Esophagus muscularis mucosa (tissue), 4 donors: ENCODE data around the gene SIRT1. TPM values are rescaled to one million over a fixed set of nuclear protein-coding genes. Genes with fewer than 3 reads are reported as not detected.
"Not testable (repeated sequence)": the region's sequence is repeated elsewhere in the genome, so short reads cannot be mapped to it uniquely, and the experiment has no call there.

Experiments
- DNase-seq: peaks from one replicate; pipeline ENCODE4 v3.0.0-alpha.2; 2017; ENCODE audit errors: extremely low spot score
- H3K27ac ChIP-seq, 4 donors: fragments of 200-600 bp; sonication (generic); replicated peaks in 1 of 4; 1 replicate in 3 of 4; 2 replicates in 1 of 4; pipeline ENCODE4 v1.5.1; 2016 to 2019; ENCODE audit warnings: mild to moderate bottlenecking in 1 of 4
- H3K27me3 ChIP-seq, 4 donors: fragments of 200-600 bp; sonication (generic); one replicate each; pipeline versions ENCODE4 v1.5.1 to v1.6.0; 2016 to 2019
- H3K36me3 ChIP-seq, 4 donors: fragments of 200-600 bp; sonication (generic); one replicate each; pipeline ENCODE4 v1.5.1; 2016 to 2019
- H3K4me1 ChIP-seq, 4 donors: fragments of 200-600 bp; sonication (generic); one replicate each; pipeline ENCODE4 v1.5.1; 2016 to 2019
- H3K4me3 ChIP-seq, 4 donors: fragments of 200-600 bp; sonication (generic); 1 replicate in 2 of 4; 2 replicates in 2 of 4; pipeline ENCODE4 v1.5.1; 2016 to 2019; ENCODE audit warnings: mild to moderate bottlenecking in 4 of 4, moderate library complexity in 1 of 4
- H3K9me3 ChIP-seq, 4 donors: fragments of 200-600 bp; sonication (generic); 1 replicate in 3 of 4; 2 replicates in 1 of 4; pipeline ENCODE4 v1.5.1; 2016 to 2019
- CTCF ChIP-seq, 3 experiments: fragments of 200-600 bp in 2 of 3; fragments of 450-650 bp in 1 of 3; sonication (generic) in 2 of 3; IDR thresholded peaks; one replicate each; pipeline ENCODE4 v1.5.1; 2017 to 2019; ENCODE audit warnings: antibody characterized with exemption in 3 of 3, mild to moderate bottlenecking in 2 of 3, moderate library complexity in 1 of 3
- EP300 ChIP-seq: sonication (generic); formaldehyde crosslinking; IDR thresholded peaks from one replicate; pipeline ENCODE4 v1.6.1; 2017; ENCODE audit warnings: antibody characterized with exemption
- POLR2A ChIP-seq: fragments of 450-650 bp; IDR thresholded peaks from one replicate; pipeline ENCODE4 v1.6.1; 2017; ENCODE audit warnings: antibody characterized with exemption, moderate library complexity, mild to moderate bottlenecking, low read depth
- POLR2AphosphoS5 ChIP-seq, 2 donors: sonication (generic); formaldehyde crosslinking; IDR thresholded peaks; one replicate each; pipeline ENCODE4 v1.6.1; 2017; ENCODE audit warnings: antibody characterized with exemption in 2 of 2
- WGBS: methylation state at CpG from one replicate; pipeline ENCODE4 v1.1.5; 2018; 5-methylcytosine and 5-hydroxymethylcytosine counted together
- intact Hi-C: fragments of 100-400 bp; cut with DNase I; formaldehyde crosslinking; loops from one replicate; pipeline ENCODE4 v1.15.1; 2023
- total RNA-seq, 4 donors: library from RNA; depleted of rRNA; stranded (reverse); fragments of >200 nt; gene quantifications; one replicate each; pipeline versions ENCODE4 v1.1.0 to v1.2.1, GENCODE V29; 2016

SIRT1 gene
- total RNA-seq, 4 donors from 2014 or later: 23.7 to 30.3 (median 29.2) TPM

DNA sequence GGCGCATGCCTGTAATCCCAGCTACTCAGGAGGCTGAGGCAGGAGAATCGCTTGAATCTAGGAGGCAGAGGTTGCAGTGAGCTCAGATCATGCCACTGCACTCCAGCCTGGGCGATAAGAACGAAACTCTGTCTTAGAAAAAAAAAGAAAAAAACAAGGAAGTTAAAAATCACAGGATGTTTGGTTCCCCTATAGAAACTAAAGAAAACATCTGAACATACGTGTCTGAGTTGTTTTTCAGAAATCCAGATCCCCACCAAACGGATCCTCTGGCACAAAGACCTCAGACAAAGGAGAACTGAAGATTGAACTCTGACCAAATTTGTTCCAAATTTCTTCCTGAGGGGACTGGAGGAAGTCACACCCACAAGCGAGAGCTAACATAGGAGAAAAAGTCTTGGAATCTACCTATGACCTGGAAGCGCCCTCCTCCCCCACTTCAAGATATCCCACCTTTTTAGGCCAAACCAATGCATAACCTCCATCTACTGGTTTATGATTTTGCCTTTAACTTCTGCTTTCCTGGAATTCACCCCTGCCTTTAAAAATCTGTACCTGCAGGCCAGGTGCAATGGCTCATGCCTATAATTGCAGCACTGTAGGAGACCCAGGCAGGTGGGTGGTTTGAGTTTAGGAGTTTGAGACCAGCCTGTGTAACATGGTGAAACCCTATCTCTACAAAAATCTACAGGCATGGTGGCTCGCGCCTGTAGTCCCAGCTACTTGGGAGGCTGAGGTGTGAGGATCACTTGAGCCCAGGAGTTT is 19.7 kb upstream of the SIRT1 start:
- H3K4me3 ChIP-seq: no peak overlapping the region
- TF ChIP-seq CTCF (IDR thresholded peaks at IDR 0.05): no peak
- TF ChIP-seq POLR2A: no peak
- no peak for TF ChIP-seq POLR2AphosphoS5 (IDR thresholded peaks at IDR 0.05)
- no peak for DNase-seq
- no peaks in the 10 kb centered on the region for H3K9me3 ChIP-seq
- no peak overlapping the region for H3K27ac ChIP-seq
- H3K36me3 ChIP-seq: no peaks in the 10 kb centered on the region
- no peaks in the 10 kb centered on the region for H3K27me3 ChIP-seq
- intact Hi-C loops: no loop called here
- no peaks in the 10 kb centered on the region for H3K4me1 ChIP-seq
- WGBS: 86% methylated on average over 10 of the region's 10 CpGs

DNA sequence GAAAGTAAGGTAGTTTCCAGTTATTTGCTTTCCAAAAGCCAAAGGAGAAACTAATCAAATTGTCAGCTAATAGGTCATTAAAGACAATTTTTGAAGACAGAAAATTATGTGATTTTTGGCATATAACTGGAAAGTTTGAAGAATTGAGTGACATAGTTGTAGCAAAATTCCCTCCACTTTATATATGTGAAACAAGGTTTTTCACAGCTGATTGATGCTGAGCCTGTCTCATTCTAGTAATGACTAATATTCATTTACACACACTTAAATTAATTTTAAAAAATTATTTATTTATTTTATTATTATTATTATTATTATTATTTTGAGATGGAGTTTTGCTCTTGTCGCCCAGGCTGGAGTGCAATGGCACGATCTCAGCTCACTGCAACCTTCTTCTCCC is 16.3 kb upstream of the SIRT1 start:
- Histone ChIP-seq H3K27ac (no peak overlapping the region), H3K9me3 (no peaks in the 10 kb centered on the region), H3K4me3 (no peak overlapping the region), H3K4me1 (no peaks in the 10 kb centered on the region), H3K36me3 (no peaks in the 10 kb centered on the region), H3K27me3 (no peaks in the 10 kb centered on the region)
- intact Hi-C loops: no loop called here
- 100% methylated on average over 2 of the region's 2 CpGs for whole genome bisulfite sequencing
- TF ChIP-seq POLR2AphosphoS5 (IDR thresholded peaks at IDR 0.05) (no peak), EP300 (no peak), POLR2A (no peak), CTCF (IDR thresholded peaks at IDR 0.05) (no peak)
- no peak for DNase-seq

GRCh38 chr10:67869996-67870395 is 14.5 kb upstream of the SIRT1 start:
- intact Hi-C loops: no loop called here
- WGBS: 91% methylated on average over 6 of the region's 6 CpGs
- no peaks in the 10 kb centered on the region for H3K4me1 ChIP-seq
- TF ChIP-seq POLR2AphosphoS5 (IDR thresholded peaks at IDR 0.05) (no peak), EP300 (no peak), POLR2A (no peak), CTCF (IDR thresholded peaks at IDR 0.05) (no peak)
- no peak overlapping the region for H3K4me3 ChIP-seq
- no peaks in the 10 kb centered on the region for H3K9me3 ChIP-seq
- no peaks in the 10 kb centered on the region for H3K36me3 ChIP-seq
- no peak for DNase-seq
- H3K27ac ChIP-seq: no peak overlapping the region
- H3K27me3 ChIP-seq: no peaks in the 10 kb centered on the region

DNA sequence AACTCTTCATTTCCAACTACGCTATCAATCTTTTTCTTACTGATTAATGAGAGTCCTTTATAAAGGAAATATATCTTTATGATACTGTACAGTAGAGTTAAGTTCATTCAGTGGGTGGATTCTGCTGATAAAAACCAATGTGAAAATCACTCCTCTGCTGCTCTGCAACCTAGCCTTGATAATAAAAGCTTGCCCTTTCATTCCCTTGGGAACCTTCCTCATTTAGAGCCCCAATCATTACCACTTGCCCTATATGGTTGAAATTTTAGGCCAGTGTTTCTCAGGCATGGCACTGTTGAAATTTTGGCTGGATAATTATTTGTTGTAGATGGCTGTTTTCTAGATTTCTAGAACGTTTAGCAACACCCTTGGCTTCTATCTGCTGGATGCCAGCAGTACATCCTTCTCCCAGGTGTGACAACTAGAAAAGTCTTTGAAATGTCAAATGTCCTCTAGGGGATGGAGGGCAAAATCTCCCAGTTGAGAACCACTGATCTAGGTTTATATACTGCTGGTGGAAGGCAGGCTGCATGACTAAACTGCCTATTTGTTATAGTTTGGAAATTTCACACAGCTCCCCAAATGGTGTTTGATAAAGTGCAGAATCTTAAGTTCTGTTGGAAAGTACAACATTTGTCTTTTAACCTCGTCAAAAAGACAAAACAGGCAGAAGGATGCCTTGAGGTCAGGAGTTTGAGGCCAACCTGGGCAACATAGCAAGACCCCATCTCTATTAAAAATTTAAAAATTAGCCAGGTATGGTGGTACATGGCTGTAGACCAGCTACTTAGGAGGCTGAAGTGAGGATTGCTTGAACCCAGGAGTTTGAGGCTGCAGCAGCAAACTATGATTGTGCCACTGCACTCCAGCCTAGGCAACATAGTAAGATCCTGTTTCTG is 8.9 kb upstream of the SIRT1 start:
- no peaks in the 10 kb centered on the region for H3K9me3 ChIP-seq
- H3K27me3 ChIP-seq: no peaks in the 10 kb centered on the region
- DNase-seq: no peak
- TF ChIP-seq POLR2A: no peak
- no peak for TF ChIP-seq POLR2AphosphoS5 (IDR thresholded peaks at IDR 0.05)
- no peak for TF ChIP-seq CTCF (IDR thresholded peaks at IDR 0.05)
- no peak for TF ChIP-seq EP300
- WGBS: 67% methylated on average over 3 of the region's 3 CpGs
- no peaks in the 10 kb centered on the region for H3K36me3 ChIP-seq
- H3K4me1 ChIP-seq: no peaks in the 10 kb centered on the region
- intact Hi-C loops: no loop called here
- H3K27ac ChIP-seq: no peak overlapping the region
- no peak overlapping the region for H3K4me3 ChIP-seq

DNA sequence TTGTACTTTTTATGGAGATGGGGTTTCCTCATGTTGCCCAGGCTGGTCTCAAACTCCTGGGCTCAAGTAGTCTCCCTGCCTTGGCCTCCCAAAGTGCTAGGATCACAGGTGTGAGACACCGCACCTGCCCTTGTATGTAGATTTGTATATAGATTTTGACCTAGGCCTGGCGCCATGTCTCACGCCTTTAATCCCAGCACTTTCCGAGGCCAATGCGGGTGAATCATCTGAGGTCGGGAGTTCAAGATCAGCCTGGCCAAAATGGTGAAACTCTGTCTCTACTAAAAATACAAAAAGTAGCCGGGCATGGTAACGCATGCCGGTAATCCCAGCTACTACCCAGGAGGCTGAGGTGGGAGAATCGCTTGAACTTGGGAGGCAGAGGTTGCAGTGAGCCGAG is 7.0 kb upstream of the SIRT1 start:
- H3K27me3 ChIP-seq, H3K4me1 ChIP-seq, H3K27ac ChIP-seq, H3K36me3 ChIP-seq, intact Hi-C loops, DNase-seq, H3K9me3 ChIP-seq, H3K4me3 ChIP-seq: not testable (repeated sequence)
- WGBS: 97% methylated on average over 11 of the region's 11 CpGs
